WTC11 (cell line): ENCODE measurements around the gene OASL.

Experiments used
- CREB1 ChIP-seq: sonication (generic); formaldehyde crosslinking; IDR thresholded peaks from 2 replicates; pipeline ENCODE4 v1.8.0; 2023; ENCODE audit warnings: mild to moderate bottlenecking, missing genetic modification reagents
- CREM ChIP-seq: sonication (generic); formaldehyde crosslinking; IDR thresholded peaks from 2 replicates; pipeline ENCODE4 v1.8.1; 2022; ENCODE audit warnings: mild to moderate bottlenecking, missing genetic modification reagents, moderate library complexity
- GTF2I ChIP-seq: fragments of 250-450 bp; sonication (Bioruptor Pico); conservative IDR thresholded peaks from 2 replicates; pipeline ENCODE4 v1.4.0; 2021; ENCODE audit warnings: mild to moderate bottlenecking
- SMAD3 ChIP-seq: sonication (generic); formaldehyde crosslinking; IDR thresholded peaks from 2 replicates; pipeline ENCODE4 v1.8.0; 2022; ENCODE audit warnings: missing genetic modification reagents, mild to moderate bottlenecking, borderline replicate concordance
- TEAD4 ChIP-seq: sonication (generic); formaldehyde crosslinking; IDR thresholded peaks from 2 replicates; pipeline ENCODE4 v1.8.0; 2022; ENCODE audit warnings: mild to moderate bottlenecking, missing genetic modification reagents
- ZNF232 ChIP-seq: sonication (generic); formaldehyde crosslinking; IDR thresholded peaks from 2 replicates; pipeline ENCODE4 v1.8.0; 2022; ENCODE audit warnings: mild to moderate bottlenecking, missing genetic modification reagents
- ZNF317 ChIP-seq: sonication (generic); formaldehyde crosslinking; IDR thresholded peaks from 2 replicates; pipeline ENCODE4 v1.8.1; 2023; ENCODE audit warnings: low read depth, mild to moderate bottlenecking, moderate library complexity, missing genetic modification reagents, borderline replicate concordance
- TF ChIP-seq, protein P1 (sequence below): fragments of 200-600 bp; IDR thresholded peaks from 2 replicates; pipeline ENCODE4 v1.8.0; 2022; ENCODE audit warnings: antibody characterized with exemption
- TF ChIP-seq, protein P2 (sequence below): sonication (generic); formaldehyde crosslinking; IDR thresholded peaks from 2 replicates; pipeline ENCODE4 v1.8.1; 2023; ENCODE audit warnings: mild to moderate bottlenecking, missing genetic modification reagents
- TF ChIP-seq, protein P3 (sequence below): sonication (generic); formaldehyde crosslinking; IDR thresholded peaks from 2 replicates; pipeline ENCODE4 v1.8.0; 2022; ENCODE audit warnings: mild to moderate bottlenecking, missing genetic modification reagents
- TF ChIP-seq, protein P4 (sequence below): fragments of 250-450 bp; sonication (Bioruptor Pico); IDR thresholded peaks from 2 replicates; pipeline ENCODE4 v1.8.0; 2021; ENCODE audit warnings: mild to moderate bottlenecking
- TF ChIP-seq, protein P5 (sequence below): sonication (generic); formaldehyde crosslinking; IDR thresholded peaks from 2 replicates; pipeline ENCODE4 v1.8.1; 2022; ENCODE audit warnings: missing genetic modification reagents, borderline replicate concordance
- TF ChIP-seq, protein P6 (sequence below): fragments of 250-450 bp; sonication (Bioruptor Pico); IDR thresholded peaks from 2 replicates; pipeline ENCODE4 v2.1.2; 2022; ENCODE audit warnings: mild to moderate bottlenecking, moderate library complexity

DNA sequence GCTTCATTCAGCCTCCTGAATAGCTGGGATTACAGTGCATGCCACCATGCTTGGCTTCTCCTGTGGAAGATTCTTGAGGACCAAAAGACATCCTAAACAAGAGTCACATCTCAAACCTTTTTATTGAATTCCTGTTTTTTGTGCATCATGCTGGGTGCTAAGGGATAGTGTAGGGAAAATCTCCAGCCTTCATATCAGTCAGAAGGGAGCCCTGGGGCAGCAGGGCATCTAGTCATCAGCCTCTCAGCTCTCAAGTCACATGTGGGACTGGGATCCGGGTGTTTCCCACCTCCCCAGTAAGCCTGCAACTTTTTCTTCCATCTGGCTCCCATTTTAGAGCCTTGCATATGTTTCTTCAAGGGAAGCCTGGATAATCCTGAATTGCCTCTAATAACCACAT is 25.1 kb upstream of the OASL start:
- TF ChIP-seq ZNF232 (no peak), CREB1 (CRISPR knock-in tag) (no peak), CREM (CRISPR knock-in tag) (no peak), GTF2I (CRISPR knock-in tag) (no peak), TEAD4 (CRISPR knock-in tag) (no peak), SMAD3 (CRISPR knock-in tag) (no peak), ZNF317 (CRISPR knock-in tag) (no peak)
- TF ChIP-seq, protein P1, sequence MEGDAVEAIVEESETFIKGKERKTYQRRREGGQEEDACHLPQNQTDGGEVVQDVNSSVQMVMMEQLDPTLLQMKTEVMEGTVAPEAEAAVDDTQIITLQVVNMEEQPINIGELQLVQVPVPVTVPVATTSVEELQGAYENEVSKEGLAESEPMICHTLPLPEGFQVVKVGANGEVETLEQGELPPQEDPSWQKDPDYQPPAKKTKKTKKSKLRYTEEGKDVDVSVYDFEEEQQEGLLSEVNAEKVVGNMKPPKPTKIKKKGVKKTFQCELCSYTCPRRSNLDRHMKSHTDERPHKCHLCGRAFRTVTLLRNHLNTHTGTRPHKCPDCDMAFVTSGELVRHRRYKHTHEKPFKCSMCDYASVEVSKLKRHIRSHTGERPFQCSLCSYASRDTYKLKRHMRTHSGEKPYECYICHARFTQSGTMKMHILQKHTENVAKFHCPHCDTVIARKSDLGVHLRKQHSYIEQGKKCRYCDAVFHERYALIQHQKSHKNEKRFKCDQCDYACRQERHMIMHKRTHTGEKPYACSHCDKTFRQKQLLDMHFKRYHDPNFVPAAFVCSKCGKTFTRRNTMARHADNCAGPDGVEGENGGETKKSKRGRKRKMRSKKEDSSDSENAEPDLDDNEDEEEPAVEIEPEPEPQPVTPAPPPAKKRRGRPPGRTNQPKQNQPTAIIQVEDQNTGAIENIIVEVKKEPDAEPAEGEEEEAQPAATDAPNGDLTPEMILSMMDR = no peak
- TF ChIP-seq, protein P2, sequence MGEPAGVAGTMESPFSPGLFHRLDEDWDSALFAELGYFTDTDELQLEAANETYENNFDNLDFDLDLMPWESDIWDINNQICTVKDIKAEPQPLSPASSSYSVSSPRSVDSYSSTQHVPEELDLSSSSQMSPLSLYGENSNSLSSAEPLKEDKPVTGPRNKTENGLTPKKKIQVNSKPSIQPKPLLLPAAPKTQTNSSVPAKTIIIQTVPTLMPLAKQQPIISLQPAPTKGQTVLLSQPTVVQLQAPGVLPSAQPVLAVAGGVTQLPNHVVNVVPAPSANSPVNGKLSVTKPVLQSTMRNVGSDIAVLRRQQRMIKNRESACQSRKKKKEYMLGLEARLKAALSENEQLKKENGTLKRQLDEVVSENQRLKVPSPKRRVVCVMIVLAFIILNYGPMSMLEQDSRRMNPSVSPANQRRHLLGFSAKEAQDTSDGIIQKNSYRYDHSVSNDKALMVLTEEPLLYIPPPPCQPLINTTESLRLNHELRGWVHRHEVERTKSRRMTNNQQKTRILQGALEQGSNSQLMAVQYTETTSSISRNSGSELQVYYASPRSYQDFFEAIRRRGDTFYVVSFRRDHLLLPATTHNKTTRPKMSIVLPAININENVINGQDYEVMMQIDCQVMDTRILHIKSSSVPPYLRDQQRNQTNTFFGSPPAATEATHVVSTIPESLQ (CRISPR knock-in tag) = no peak
- TF ChIP-seq, protein P3, sequence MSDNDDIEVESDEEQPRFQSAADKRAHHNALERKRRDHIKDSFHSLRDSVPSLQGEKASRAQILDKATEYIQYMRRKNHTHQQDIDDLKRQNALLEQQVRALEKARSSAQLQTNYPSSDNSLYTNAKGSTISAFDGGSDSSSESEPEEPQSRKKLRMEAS = no peak
- TF ChIP-seq, protein P4, sequence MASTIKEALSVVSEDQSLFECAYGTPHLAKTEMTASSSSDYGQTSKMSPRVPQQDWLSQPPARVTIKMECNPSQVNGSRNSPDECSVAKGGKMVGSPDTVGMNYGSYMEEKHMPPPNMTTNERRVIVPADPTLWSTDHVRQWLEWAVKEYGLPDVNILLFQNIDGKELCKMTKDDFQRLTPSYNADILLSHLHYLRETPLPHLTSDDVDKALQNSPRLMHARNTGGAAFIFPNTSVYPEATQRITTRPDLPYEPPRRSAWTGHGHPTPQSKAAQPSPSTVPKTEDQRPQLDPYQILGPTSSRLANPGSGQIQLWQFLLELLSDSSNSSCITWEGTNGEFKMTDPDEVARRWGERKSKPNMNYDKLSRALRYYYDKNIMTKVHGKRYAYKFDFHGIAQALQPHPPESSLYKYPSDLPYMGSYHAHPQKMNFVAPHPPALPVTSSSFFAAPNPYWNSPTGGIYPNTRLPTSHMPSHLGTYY (CRISPR knock-in tag) = no peak
- TF ChIP-seq, protein P5, sequence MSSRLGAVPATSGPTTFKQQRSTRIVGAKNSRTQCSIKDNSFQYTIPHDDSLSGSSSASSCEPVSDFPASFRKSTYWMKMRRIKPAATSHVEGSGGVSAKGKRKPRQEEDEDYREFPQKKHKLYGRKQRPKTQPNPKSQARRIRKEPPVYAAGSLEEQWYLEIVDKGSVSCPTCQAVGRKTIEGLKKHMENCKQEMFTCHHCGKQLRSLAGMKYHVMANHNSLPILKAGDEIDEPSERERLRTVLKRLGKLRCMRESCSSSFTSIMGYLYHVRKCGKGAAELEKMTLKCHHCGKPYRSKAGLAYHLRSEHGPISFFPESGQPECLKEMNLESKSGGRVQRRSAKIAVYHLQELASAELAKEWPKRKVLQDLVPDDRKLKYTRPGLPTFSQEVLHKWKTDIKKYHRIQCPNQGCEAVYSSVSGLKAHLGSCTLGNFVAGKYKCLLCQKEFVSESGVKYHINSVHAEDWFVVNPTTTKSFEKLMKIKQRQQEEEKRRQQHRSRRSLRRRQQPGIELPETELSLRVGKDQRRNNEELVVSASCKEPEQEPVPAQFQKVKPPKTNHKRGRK (CRISPR knock-in tag) = no peak
- TF ChIP-seq, protein P6, sequence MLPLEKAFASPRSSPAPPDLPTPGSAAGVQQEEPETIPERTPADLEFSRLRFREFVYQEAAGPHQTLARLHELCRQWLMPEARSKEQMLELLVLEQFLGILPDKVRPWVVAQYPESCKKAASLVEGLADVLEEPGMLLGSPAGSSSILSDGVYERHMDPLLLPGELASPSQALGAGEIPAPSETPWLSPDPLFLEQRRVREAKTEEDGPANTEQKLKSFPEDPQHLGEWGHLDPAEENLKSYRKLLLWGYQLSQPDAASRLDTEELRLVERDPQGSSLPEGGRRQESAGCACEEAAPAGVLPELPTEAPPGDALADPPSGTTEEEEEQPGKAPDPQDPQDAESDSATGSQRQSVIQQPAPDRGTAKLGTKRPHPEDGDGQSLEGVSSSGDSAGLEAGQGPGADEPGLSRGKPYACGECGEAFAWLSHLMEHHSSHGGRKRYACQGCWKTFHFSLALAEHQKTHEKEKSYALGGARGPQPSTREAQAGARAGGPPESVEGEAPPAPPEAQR (CRISPR knock-in tag) = no peak
